Esophagus squamous epithelium (tissue), 4 donors: ENCODE results near the gene HNRNPC.

Experiments used
- POLR2A ChIP-seq, 4 donors: fragments of 450-650 bp; IDR thresholded peaks; one replicate each; pipeline ENCODE4 v1.6.1; 2017; ENCODE audit warnings: antibody characterized with exemption in 4 of 4, mild to moderate bottlenecking in 4 of 4, moderate library complexity in 3 of 4
- TF ChIP-seq, protein P1 (sequence below), 6 experiments: fragments of 450-650 bp in 4 of 6; fragments of 200-600 bp in 2 of 6; sonication (generic) in 2 of 6; IDR thresholded peaks; one replicate each; pipeline ENCODE4 v1.5.1; 2016 to 2019; ENCODE audit warnings: antibody characterized with exemption in 6 of 6, mild to moderate bottlenecking in 4 of 6, moderate library complexity in 4 of 6

DNA sequence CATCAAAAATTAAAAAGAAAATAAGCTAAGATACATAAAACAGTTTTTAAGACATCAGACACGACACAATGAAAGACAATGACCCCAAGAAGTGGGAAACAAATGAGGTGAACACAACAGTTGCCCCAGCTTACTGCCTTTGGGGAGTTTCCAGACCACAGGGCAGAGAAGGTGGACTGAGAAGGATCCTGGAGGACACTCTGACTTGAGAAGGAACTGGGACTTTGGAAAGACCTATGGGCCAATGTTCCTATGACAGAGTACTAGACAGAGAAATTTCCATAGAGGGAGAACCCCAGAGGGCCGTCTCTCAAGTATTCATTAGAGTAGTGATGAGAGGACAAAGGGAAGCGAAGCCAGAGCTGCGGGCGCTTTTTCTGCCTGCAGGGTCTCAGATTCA lies 107.2 kb downstream of the HNRNPC start:
- TF ChIP-seq POLR2A (IDR thresholded peaks at IDR 0.05), result no peak
- TF ChIP-seq, protein P1, sequence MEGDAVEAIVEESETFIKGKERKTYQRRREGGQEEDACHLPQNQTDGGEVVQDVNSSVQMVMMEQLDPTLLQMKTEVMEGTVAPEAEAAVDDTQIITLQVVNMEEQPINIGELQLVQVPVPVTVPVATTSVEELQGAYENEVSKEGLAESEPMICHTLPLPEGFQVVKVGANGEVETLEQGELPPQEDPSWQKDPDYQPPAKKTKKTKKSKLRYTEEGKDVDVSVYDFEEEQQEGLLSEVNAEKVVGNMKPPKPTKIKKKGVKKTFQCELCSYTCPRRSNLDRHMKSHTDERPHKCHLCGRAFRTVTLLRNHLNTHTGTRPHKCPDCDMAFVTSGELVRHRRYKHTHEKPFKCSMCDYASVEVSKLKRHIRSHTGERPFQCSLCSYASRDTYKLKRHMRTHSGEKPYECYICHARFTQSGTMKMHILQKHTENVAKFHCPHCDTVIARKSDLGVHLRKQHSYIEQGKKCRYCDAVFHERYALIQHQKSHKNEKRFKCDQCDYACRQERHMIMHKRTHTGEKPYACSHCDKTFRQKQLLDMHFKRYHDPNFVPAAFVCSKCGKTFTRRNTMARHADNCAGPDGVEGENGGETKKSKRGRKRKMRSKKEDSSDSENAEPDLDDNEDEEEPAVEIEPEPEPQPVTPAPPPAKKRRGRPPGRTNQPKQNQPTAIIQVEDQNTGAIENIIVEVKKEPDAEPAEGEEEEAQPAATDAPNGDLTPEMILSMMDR (IDR thresholded peaks at IDR 0.05), result no peak
